Stimulated activated CD8-positive, alpha-beta memory T cell treated with anti-CD3 and anti-CD28 coated beads, Interleukin-7, amount 100 ng/mL, for 4 hours (primary cell): ENCODE results near the gene KIF4A.
"Not testable (repeated sequence)": the region's sequence is repeated elsewhere in the genome, so short reads cannot be mapped to it uniquely, and the experiment has no call there.

Source experiments
- DNase-seq, 2 donors: peaks; one replicate each; pipeline ENCODE4 v3.0.0-alpha.2; 2020; ENCODE audit warnings: low read depth in 2 of 2

KIF4A gene

GRCh38 chrX:70281951-70282350 is 8.0 kb upstream of the KIF4A start, which contains the start of gene RAB41:
TSS of gene RAB41 (plus strand) at chrX:70282172. CDS start at chrX:70282218, 46 bp downstream.
- DNase-seq: no peak

GRCh38 chrX:70289168-70289792 is 624 bp upstream of the KIF4A start:
- no peak for DNase-seq

GRCh38 chrX:70292788-70293187 is 2.9 kb downstream of the KIF4A start:
- no peak for DNase-seq

- DNase-seq: no peak
Observed at GRCh38 chrX:70293621-70294020, 3.7 kb downstream of the KIF4A start.

- no peak for DNase-seq
Observed at GRCh38 chrX:70301716-70302115, 11.8 kb downstream of the KIF4A start.

- no peak for DNase-seq
Observed at GRCh38 chrX:70313503-70313902, 23.6 kb downstream of the KIF4A start.

GRCh38 chrX:70322784-70323183 is 32.9 kb downstream of the KIF4A start:
- no peak for DNase-seq

- not testable (repeated sequence) for DNase-seq
Observed at GRCh38 chrX:70323628-70324027, 33.7 kb downstream of the KIF4A start.

GRCh38 chrX:70324326-70324725 is 34.4 kb downstream of the KIF4A start:
- no peak for DNase-seq

- DNase-seq: no peak
Observed at GRCh38 chrX:70331161-70331560, 41.3 kb downstream of the KIF4A start.

- no peak for DNase-seq
Observed at GRCh38 chrX:70332600-70332999, 42.7 kb downstream of the KIF4A start.

GRCh38 chrX:70336767-70337166 is 46.9 kb downstream of the KIF4A start:
- no peak for DNase-seq

- no peak for DNase-seq
Observed at GRCh38 chrX:70338290-70338689, 48.4 kb downstream of the KIF4A start.

- DNase-seq: no peak
Observed at GRCh38 chrX:70343435-70343834, 53.5 kb downstream of the KIF4A start.

GRCh38 chrX:70346418-70347070 is 56.6 kb downstream of the KIF4A start:
- no peak for DNase-seq

- DNase-seq: not testable (repeated sequence)
Observed at GRCh38 chrX:70348825-70349224, 58.9 kb downstream of the KIF4A start.

- DNase-seq: not testable (repeated sequence)
Observed at GRCh38 chrX:70349367-70350125, 59.6 kb downstream of the KIF4A start.

- DNase-seq: no peak
Observed at GRCh38 chrX:70352496-70352895, 62.6 kb downstream of the KIF4A start.

GRCh38 chrX:70353514-70353913 is 63.6 kb downstream of the KIF4A start:
- no peak for DNase-seq

- no peak for DNase-seq
Observed at GRCh38 chrX:70354716-70355115, 64.8 kb downstream of the KIF4A start.

GRCh38 chrX:70359458-70359857 is 69.6 kb downstream of the KIF4A start:
- no peak for DNase-seq

GRCh38 chrX:70360366-70360765 is 70.5 kb downstream of the KIF4A start:
- no peak for DNase-seq

GRCh38 chrX:70368731-70369130 is 78.8 kb downstream of the KIF4A start:
- DNase-seq: not testable (repeated sequence)
